HEK293 (cell line): ENCODE data around the gene TGFBI.
A peak's percentile ranks its signal among the peaks of the same experiment; 100 is the strongest.

Experiments used
- CTCF ChIA-PET: fragments of 350-600 bp; formaldehyde crosslinking; extraction: SDS; loops from one replicate; lab custom pipeline; 2021; ENCODE audit warnings: antibody characterized with exemption; lab: Yijun Ruan, JAX
- POLR2A ChIA-PET: fragments of 300-600 bp; formaldehyde crosslinking; extraction: SDS; loops from one replicate; lab custom pipeline; 2020; ENCODE audit warnings: antibody characterized with exemption, inconsistent platforms; lab: Yijun Ruan, JAX
- H3K27ac ChIP-seq: fragments of 200-500 bp; sonication (Bioruptor generic); 2 replicates; pipeline ENCODE4 v1.5.1; 2014; ENCODE audit warnings: low read depth, low read length, control low read depth, inconsistent platforms; ENCODE audit errors: extremely low read depth
- H3K36me3 ChIP-seq, 2 experiments: fragments of 200-500 bp in 1 of 2; sonication (Bioruptor generic) in 1 of 2; 1 replicate in 1 of 2; 2 replicates in 1 of 2; pipeline ENCODE4 v1.5.1; 2014 to 2017; ENCODE audit warnings: inconsistent platforms in 2 of 2, low read length in 2 of 2; ENCODE audit not compliant: control insufficient read depth in 2 of 2, insufficient read depth in 1 of 2
- H3K4me1 ChIP-seq: fragments of 200-500 bp; sonication (Bioruptor generic); 2 replicates; pipeline ENCODE4 v1.5.1; 2014; ENCODE audit warnings: mild to moderate bottlenecking, low read length, inconsistent platforms; ENCODE audit not compliant: control insufficient read depth, insufficient read depth
- H3K4me3 ChIP-seq: 2 replicates; pipeline ENCODE4 v1.5.1; 2011; ENCODE audit warnings: low read depth, mild to moderate bottlenecking, control low read depth, low read length, moderate library complexity
- H3K9me3 ChIP-seq: fragments of 200-500 bp; sonication (Bioruptor generic); 2 replicates; pipeline ENCODE4 v1.5.1; 2014; ENCODE audit warnings: low read depth, low read length, inconsistent platforms; ENCODE audit not compliant: control insufficient read depth, insufficient read depth
- ATF2 ChIP-seq: fragments of 450-650 bp; formaldehyde crosslinking; IDR thresholded peaks from 2 replicates; pipeline ENCODE4 v1.5.1; 2016; ENCODE audit warnings: missing biosample characterization, missing genetic modification characterization, low read depth
- FEZF1 ChIP-seq: fragments of 450-650 bp; formaldehyde crosslinking; IDR thresholded peaks from 2 replicates; pipeline ENCODE4 v1.5.1; 2016; ENCODE audit warnings: missing biosample characterization, missing genetic modification characterization
- HOXA7 ChIP-seq: sonication (generic); formaldehyde crosslinking; IDR thresholded peaks from 2 replicates; pipeline ENCODE4 v1.8.1; 2022; ENCODE audit warnings: missing genetic modification reagents, borderline replicate concordance
- OVOL3 ChIP-seq: fragments of 450-650 bp; formaldehyde crosslinking; IDR thresholded peaks from 2 replicates; pipeline ENCODE4 v1.5.1; 2016; ENCODE audit warnings: missing biosample characterization, missing genetic modification characterization
- SP2 ChIP-seq: fragments of 450-650 bp; formaldehyde crosslinking; IDR thresholded peaks from 2 replicates; pipeline ENCODE4 v1.5.1; 2016; ENCODE audit warnings: missing biosample characterization, missing genetic modification characterization
- YY2 ChIP-seq: fragments of 450-650 bp; formaldehyde crosslinking; IDR thresholded peaks from 2 replicates; pipeline ENCODE4 v1.5.1; 2016; ENCODE audit warnings: missing biosample characterization, missing genetic modification characterization
- ZBTB11 ChIP-seq: fragments of 450-650 bp; formaldehyde crosslinking; conservative IDR thresholded peaks from 2 replicates; pipeline ENCODE4 v1.5.1; 2016; ENCODE audit warnings: low read depth, missing biosample characterization, missing genetic modification characterization
- ZFP69B ChIP-seq: fragments of 450-650 bp; formaldehyde crosslinking; IDR thresholded peaks from 2 replicates; pipeline ENCODE4 v1.5.1; 2016; ENCODE audit warnings: missing biosample characterization, missing genetic modification characterization
- ZNF114 ChIP-seq: fragments of 450-650 bp; formaldehyde crosslinking; IDR thresholded peaks from 2 replicates; pipeline ENCODE4 v1.5.0; 2017; ENCODE audit warnings: missing biosample characterization, missing genetic modification characterization
- ZNF133 ChIP-seq: fragments of 450-650 bp; formaldehyde crosslinking; IDR thresholded peaks from 2 replicates; pipeline ENCODE4 v1.5.1; 2016; ENCODE audit warnings: missing biosample characterization, missing genetic modification characterization
- ZNF138 ChIP-seq: fragments of 450-650 bp; formaldehyde crosslinking; IDR thresholded peaks from 2 replicates; pipeline ENCODE4 v1.5.1; 2016; ENCODE audit warnings: missing biosample characterization, missing genetic modification characterization, borderline replicate concordance
- ZNF140 ChIP-seq: fragments of 450-650 bp; formaldehyde crosslinking; IDR thresholded peaks from 2 replicates; pipeline ENCODE4 v1.5.1; 2016; ENCODE audit warnings: missing biosample characterization, missing genetic modification characterization
- ZNF16 ChIP-seq: fragments of 450-650 bp; formaldehyde crosslinking; IDR thresholded peaks from 2 replicates; pipeline ENCODE4 v1.5.1; 2016; ENCODE audit warnings: low read depth, missing biosample characterization, missing genetic modification characterization
- ZNF335 ChIP-seq: fragments of 450-650 bp; formaldehyde crosslinking; conservative IDR thresholded peaks from 2 replicates; pipeline ENCODE4 v1.5.1; 2016; ENCODE audit warnings: missing biosample characterization, missing genetic modification characterization
- ZNF354C ChIP-seq: fragments of 450-650 bp; formaldehyde crosslinking; IDR thresholded peaks from 2 replicates; pipeline ENCODE4 v1.5.1; 2016; ENCODE audit warnings: missing biosample characterization, missing genetic modification characterization, low read depth, borderline replicate concordance
- ZNF37A ChIP-seq: fragments of 450-650 bp; IDR thresholded peaks from 2 replicates; pipeline ENCODE4 v1.5.1; 2018; ENCODE audit warnings: missing biosample characterization, missing genetic modification characterization
- ZNF394 ChIP-seq: fragments of 450-650 bp; formaldehyde crosslinking; IDR thresholded peaks from 2 replicates; pipeline ENCODE4 v1.5.1; 2016; ENCODE audit warnings: missing biosample characterization, missing genetic modification characterization, mild to moderate bottlenecking, moderate library complexity, borderline replicate concordance
- ZNF426 ChIP-seq: fragments of 450-650 bp; formaldehyde crosslinking; IDR thresholded peaks from 2 replicates; pipeline ENCODE4 v1.5.1; 2017; ENCODE audit warnings: missing biosample characterization, missing genetic modification characterization, mild to moderate bottlenecking, inconsistent platforms, moderate library complexity
- ZNF544 ChIP-seq: fragments of 450-650 bp; formaldehyde crosslinking; IDR thresholded peaks from 2 replicates; pipeline ENCODE4 v1.5.0; 2017; ENCODE audit warnings: missing biosample characterization, missing genetic modification characterization
- ZNF626 ChIP-seq: fragments of 450-650 bp; sonication (Bioruptor Pico); formaldehyde crosslinking; IDR thresholded peaks from 2 replicates; pipeline ENCODE4 v1.5.1; 2018; ENCODE audit warnings: missing biosample characterization, missing genetic modification characterization, inconsistent platforms
- ZNF670 ChIP-seq: fragments of 450-650 bp; formaldehyde crosslinking; IDR thresholded peaks from 2 replicates; pipeline ENCODE4 v1.5.1; 2016; ENCODE audit warnings: missing biosample characterization, missing genetic modification characterization, low read depth
- ZNF707 ChIP-seq: fragments of 450-650 bp; formaldehyde crosslinking; IDR thresholded peaks from 2 replicates; pipeline ENCODE4 v1.5.1; 2016; ENCODE audit warnings: missing biosample characterization, missing genetic modification characterization
- ZNF76 ChIP-seq: fragments of 450-650 bp; formaldehyde crosslinking; IDR thresholded peaks from 2 replicates; pipeline ENCODE4; 2016; ENCODE audit warnings: low read depth, missing biosample characterization, missing genetic modification characterization, borderline replicate concordance
- ZXDB ChIP-seq: fragments of 450-650 bp; formaldehyde crosslinking; IDR thresholded peaks from 2 replicates; pipeline ENCODE4 v1.5.1; 2016; ENCODE audit warnings: missing biosample characterization, missing genetic modification characterization

Gene TGFBI

GRCh38 chr5:135991429-135991828 is 37.4 kb upstream of the TGFBI start (continued):
- TF ChIP-seq ZNF114 (tag by site-specific recombination) = no peak
- TF ChIP-seq YY2 (tag by site-specific recombination) = no peak
- TF ChIP-seq ZNF394 (tag by site-specific recombination) = no peak
- no peak for TF ChIP-seq ZNF707 (tag by site-specific recombination)
- TF ChIP-seq ZNF544 (tag by site-specific recombination) = no peak
- no peak for TF ChIP-seq ZNF354C (tag by site-specific recombination)

- ChIA-PET POLR2A (interaction anchor here (0.8 to 1.6 kb wide), 2 partner anchors 9 to 65 kb away, joined by 3 to 10 read pairs; no protein-coding TSS in a partner anchor), CTCF (interaction anchor here (0.6 to 2.5 kb wide), 7 partner anchors 15 to 141 kb away, joined by 3 to 14 read pairs (median 4); no protein-coding TSS in a partner anchor)
- Histone ChIP-seq H3K36me3 (no peaks in the 10 kb centered on the region), H3K4me3 (no peak overlapping the region), H3K27ac (0 out of 2 replicates have a peak overlapping the region, but pooled peaks have one; percentile 25), H3K9me3 (no peaks in the 10 kb centered on the region), H3K4me1 (no peaks in the 10 kb centered on the region)
- TF ChIP-seq OVOL3 (tag by site-specific recombination) (no peak), FEZF1 (no peak), ZNF133 (no peak), ZNF138 (tag by site-specific recombination) (no peak), ZNF76 (tag by site-specific recombination) (no peak), ZBTB11 (tag by site-specific recombination) (no peak), SP2 (tag by site-specific recombination) (no peak), ZFP69B (tag by site-specific recombination) (no peak), ZNF335 (no peak), ZNF670 (tag by site-specific recombination) (no peak)
Measured at GRCh38 chr5:135993335-135993879, 35.4 kb upstream of the TGFBI start.

GRCh38 chr5:135993880-135994636 is 34.7 kb upstream of the TGFBI start:
- H3K27ac ChIP-seq = 0 out of 2 replicates have a peak overlapping the region, but pooled peaks have one; percentile 25
- TF ChIP-seq ZXDB (tag by site-specific recombination) = no peak
- no peak for TF ChIP-seq ZNF37A
- TF ChIP-seq ZNF426 (tag by site-specific recombination) = no peak
- no peak for TF ChIP-seq ZNF16 (tag by site-specific recombination)
- TF ChIP-seq ZNF140 (tag by site-specific recombination) = no peak
- no peak for TF ChIP-seq HOXA7
- peak; percentile 68 for TF ChIP-seq ATF2 (tag by site-specific recombination)
- TF ChIP-seq ZNF626 (tag by site-specific recombination) = no peak
- TF ChIP-seq, all 188 proteins: peak for 1
- no peaks in the 10 kb centered on the region for H3K9me3 ChIP-seq
- no peak overlapping the region for H3K4me3 ChIP-seq
- H3K36me3 ChIP-seq = no peaks in the 10 kb centered on the region
- CTCF ChIA-PET = interaction anchor here (0.6 to 2.5 kb wide), 7 partner anchors 16 to 141 kb away, joined by 3 to 14 read pairs (median 4); no protein-coding TSS in a partner anchor
- POLR2A ChIA-PET = interaction anchor here (0.6 to 1.6 kb wide), 3 partner anchors 9 to 86 kb away, joined by 3 to 10 read pairs (median 3); no protein-coding TSS in a partner anchor
- H3K4me1 ChIP-seq = no peaks in the 10 kb centered on the region
